ENCODE results near the gene DNMBP.

The DNMBP gene

DNA sequence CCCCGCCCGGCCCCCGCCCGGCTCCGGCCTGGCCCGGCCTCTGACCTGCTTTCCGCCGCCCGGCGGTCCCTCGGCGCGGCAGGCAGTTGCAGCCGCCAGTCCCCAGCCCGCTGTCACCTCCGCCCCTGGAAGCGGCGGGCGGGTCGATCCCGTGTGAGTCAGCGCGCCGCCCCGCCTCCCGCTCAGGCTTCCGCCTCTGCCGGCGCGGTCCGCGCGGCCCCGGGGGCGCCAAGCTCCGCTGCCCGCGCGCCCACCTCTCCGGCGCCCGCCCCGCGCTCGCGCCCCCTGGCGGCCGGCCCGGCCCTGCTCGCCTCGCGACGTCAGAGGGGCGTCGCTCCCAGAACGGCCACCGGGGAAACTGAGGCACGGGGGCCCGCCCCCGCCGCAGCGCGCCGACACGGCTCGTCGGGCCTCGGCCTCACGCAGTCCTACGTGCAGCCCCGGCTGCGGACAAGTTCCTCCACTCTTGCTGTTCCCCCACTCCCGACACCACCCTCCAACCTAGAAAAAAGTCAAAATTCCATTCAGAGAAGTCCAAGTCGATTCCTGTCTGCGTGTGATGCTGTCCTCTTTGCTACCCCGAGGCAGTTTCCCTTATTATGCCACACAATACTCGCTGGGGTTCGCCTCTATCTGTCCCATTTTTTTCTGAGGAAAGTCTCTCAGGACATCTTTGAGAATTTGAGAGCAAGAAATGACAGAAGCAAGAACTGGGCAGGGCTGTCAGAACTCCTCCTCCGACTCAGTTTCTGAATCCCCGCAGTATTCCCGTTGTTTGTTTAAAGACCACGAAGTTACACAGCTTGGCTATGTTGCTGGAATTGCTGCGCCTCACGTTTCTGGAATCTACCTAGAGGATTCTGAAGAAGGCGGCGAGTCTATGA lies at the start of gene DNMBP:
TSS of gene DNMBP (minus strand) at position 155 of the 884 bp plus-strand sequence. CDS start 37,823 bp downstream, outside the sequence.
- DNase-seq: peak; percentile 78

- DNase-seq: no peak
Observed at GRCh38 chr10:100057948-100058347, 48.2 kb upstream of the DNMBP start.

DNA sequence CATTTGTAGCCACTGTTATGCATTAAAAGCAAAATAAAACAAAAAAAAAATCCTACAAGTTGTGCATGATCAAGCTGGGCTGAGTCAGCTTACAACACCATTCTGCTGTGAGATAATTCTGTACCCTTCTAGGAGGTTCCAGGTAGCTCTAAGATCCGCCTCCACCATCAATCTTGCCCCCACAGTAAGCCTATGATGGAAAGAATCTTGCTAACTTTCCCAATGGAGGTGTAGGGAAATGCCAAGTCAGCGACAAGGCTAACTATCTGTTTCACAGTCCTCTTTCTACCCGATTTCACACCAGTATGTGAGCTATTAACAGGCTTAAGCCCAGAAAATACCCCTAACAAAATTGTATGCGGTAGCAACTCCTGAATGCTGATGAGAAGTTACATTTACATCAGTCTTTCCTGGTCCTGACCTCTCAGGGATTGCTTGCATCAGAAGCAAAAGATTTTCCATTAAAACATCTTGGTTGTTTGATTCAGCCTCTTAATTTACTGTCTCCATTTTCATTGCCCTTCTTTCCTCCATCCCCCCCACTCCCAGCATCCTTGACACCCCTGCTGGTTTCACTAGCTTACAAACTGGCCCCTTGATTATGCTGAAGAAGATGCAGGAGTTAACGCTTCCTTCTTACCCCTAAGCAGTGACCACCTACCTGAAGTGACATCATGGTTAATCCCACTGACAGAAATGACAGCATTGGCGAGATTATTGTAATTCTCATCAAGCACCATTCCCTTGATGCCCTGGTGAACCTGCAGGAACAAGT lies 44.1 kb upstream of the DNMBP start:
- no peak for DNase-seq

- peak; percentile 82 for DNase-seq
Observed at GRCh38 chr10:100046021-100046486, 36.3 kb upstream of the DNMBP start.

- DNase-seq: no peak
Observed at GRCh38 chr10:100045592-100045991, 35.8 kb upstream of the DNMBP start.

DNA sequence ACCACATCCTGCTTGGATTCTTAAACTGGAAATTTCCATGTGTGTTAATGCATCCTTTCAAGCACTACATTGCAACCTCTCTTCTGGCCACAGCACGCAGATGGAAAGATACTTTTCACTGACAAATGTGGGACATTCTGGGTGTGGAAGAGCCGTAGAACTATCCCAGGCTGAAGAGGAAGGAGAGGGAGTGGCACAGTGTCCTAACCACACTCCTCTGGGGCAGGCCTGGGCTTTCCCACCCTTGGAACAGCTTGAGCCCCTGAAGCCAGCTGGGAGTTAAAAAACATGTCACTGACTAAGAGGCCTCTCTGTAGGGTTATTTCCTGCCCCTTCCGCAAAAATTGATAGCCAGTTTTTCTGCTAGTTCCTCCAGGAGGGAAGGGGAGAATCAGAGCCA lies 34.0 kb upstream of the DNMBP start:
- DNase-seq: peak; percentile 24

DNA sequence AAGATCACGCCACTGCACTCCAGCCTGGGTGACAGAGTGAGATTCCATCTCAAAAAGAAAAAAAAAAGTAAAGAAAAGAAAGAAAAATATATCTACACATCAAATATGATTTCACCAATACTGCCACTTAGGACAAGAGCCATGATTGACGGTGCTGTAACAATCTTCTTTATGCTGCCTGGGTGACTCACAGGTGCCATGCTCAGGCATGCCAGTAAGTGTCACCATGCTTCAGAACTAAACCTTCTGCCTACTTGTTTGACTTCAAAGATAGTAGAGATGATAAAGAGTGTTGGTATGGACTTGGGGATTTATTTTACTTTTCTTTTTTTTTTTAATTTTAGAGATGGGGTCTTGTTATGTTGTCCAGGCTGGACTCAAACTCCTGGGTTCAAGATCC lies 33.6 kb upstream of the DNMBP start:
- no peak for DNase-seq

- DNase-seq: no peak
Observed at GRCh38 chr10:100041306-100042002, 31.7 kb upstream of the DNMBP start.

DNA sequence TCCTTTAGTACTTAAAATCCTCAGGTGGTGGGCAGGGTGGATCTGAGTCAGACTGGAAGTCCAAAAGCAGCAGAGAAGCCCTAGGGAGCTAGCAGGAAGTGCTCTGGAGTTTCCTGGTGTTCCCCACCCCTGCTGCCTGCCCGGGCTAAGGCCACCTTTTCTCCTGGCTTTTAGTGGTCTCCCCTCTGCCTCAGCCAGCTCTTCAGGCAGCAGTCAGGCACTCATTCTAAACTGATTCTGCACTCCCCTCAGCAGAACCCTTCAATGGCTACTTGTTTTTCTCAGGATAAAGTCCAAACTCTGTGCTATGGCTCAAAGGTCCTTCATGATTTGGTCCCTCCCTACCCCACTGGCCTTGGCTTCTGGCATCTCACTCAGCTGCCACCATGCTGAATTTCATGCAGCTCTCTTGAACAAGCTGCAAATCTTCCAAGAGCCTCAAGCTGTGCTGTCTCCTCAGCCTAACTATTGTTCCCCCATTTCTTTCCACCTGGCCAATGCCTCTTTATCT lies 28.9 kb upstream of the DNMBP start:
- DNase-seq: no peak

DNA sequence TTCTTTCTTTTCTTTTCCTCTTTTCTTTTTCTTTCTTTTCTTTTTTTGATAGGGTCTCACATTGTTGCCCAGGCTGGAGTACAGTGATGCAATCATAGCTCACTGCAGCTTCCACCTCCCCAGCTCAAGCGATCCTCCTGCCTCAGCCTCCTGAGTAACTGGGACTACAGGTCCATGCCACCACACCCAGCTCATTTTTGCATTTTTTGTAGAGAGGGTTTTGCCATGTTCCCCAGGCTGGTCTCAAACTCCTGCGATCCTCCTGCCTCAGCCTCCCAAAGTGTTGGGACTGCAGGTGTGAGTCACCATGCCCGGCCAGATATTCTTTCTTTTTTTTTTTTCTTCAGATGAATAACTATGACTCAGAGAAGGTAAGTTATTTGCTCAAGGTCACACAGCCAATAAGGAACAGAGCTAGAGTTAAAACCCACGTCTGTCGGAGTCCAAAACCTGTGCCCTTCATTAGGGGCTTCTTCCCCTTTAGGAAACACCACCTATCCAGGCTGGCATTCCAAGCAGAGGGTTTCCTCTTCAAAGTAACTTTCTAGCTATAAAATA lies 28.1 kb upstream of the DNMBP start:
- no peak for DNase-seq

GRCh38 chr10:100036850-100037249 lies 27.1 kb upstream of the DNMBP start:
- no peak for DNase-seq

GRCh38 chr10:100033766-100034418 lies 24.1 kb upstream of the DNMBP start:
- no peak for DNase-seq

- DNase-seq: no peak
Observed at GRCh38 chr10:100027416-100027815, 17.7 kb upstream of the DNMBP start.

- no peak for DNase-seq
Observed at GRCh38 chr10:100025576-100025975, 15.8 kb upstream of the DNMBP start.

GRCh38 chr10:100024748-100025147 lies 15.0 kb upstream of the DNMBP start:
- no peak for DNase-seq

GRCh38 chr10:100022403-100022802 lies 12.7 kb upstream of the DNMBP start:
- DNase-seq: peak; percentile 47

DNA sequence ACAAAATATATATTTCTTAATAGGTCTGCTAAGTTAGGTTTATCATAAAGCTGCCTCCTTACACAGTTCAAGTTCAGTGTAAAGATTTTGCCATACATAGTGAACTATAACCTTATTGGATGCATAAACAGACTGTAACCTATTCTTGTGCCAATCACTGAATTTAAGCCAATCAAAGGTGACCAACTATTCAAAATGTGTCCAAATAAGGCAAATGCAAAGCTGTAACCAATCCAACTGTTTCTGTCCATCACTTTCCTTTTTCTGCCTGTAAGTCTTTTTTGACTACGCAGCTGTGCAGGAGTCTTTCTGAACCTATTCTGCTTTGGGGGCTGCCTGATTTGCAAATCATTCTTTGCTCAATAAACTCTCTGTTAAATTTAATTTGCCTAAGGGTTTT lies 11.6 kb upstream of the DNMBP start:
- DNase-seq: no peak

DNA sequence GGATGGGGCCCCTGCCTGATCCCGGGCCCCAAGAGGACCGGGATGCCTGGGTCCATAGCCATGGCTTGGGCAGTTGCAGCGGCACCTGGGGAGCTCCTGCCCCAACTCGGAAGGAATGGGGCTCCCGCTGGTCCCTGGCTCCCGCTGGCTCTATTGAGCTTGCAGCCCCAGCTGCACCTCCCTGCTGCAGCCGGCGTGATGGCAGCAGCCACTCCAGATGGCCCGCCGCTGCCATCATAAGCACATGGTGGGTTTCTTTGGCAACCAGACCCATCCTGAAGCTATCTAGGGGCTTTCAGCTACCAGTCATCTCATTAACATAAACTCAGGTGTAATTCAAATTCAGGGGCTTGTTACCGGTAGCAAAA lies 11.1 kb upstream of the DNMBP start:
- no peak for DNase-seq

DNA sequence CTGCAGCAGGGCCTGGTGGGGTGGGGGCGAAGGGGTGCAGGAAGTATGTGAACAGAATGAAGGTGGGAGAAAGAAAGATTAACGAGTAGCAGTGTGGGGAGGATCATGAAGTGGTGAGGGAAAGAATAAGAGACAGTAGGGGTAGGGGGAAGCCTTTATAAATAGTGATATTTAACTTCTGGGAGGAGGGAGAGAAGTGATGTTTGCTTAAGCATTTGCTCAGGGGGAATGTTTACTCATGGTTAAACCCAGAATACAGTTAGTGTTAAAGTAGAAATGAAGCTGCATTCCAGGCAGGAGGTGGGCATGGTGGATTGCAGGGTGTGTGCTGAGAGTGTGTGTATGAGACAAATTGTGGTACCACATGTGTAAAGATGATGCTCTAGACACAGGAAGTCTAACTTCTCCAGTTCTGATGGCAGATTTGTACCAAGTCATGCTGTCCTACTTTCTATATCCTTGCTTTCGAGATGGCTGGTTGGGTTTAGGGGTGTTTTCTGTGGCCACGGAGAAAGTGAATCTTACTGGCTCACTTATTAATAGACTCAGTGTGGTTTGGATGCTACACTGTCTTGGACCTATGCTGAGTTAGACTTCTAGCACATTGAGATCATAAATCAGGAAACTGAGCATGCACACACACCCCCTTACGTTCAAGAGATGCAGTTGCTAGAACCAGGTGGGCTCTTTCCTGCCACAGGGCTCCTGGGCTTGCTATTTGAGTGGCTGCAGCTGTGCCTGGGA lies 10.6 kb upstream of the DNMBP start:
- DNase-seq: no peak

- DNase-seq: no peak
Observed at GRCh38 chr10:100019787-100020141, 10.0 kb upstream of the DNMBP start.

DNA sequence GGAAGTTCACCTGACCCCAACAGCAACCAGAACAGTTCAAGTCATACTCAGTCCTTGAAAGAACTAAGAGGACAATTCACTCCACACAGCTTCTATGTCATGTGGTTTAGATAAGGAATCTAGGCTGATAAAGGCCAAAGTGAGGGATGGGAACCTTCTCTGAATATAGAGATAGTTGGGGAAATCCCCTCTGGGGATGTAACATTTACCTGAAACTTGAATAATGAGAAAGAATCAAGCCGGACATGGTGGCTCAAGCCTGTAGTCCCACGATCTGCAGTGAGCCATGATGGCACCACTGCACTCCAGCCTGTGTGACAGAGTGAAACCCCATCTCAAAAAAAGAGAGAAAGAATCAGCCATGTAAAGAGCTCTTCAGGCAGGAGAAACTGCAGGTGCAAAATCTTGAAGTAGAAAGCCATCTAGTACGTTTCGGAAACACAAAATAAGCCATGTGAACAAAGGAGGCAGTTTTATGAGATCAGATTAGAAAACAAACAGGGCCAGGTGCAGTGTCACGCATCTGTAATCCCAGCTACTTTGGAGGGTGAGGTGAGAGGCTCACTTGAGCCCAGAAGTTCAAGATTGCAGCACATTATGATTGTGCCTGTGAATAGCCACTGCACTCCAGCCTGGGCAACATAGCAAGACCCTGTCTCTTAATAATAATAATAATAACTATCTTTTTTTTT lies 4.5 kb upstream of the DNMBP start:
- DNase-seq: no peak
